Thymus (tissue), 11 donors: ENCODE data around the gene EXOSC6. TPM values are rescaled to one million over a fixed set of nuclear protein-coding genes. Genes with fewer than 3 reads are reported as not detected.
"Not testable (repeated sequence)": the region's sequence is repeated elsewhere in the genome, so short reads cannot be mapped to it uniquely, and the experiment has no call there.

Source experiments
- DNase-seq, 9 donors: peaks; one replicate each; pipeline ENCODE4 v3.0.0-alpha.2; 2013; ENCODE audit warnings: low spot score in 9 of 9, low read depth in 6 of 9, missing footprints in 1 of 9
- H3K27ac ChIP-seq, 2 donors: one replicate each; pipeline ENCODE4 v1.5.1; 2013; ENCODE audit warnings: control low read depth in 1 of 2, low read depth in 1 of 2, low read length in 1 of 2, mild to moderate bottlenecking in 1 of 2, moderate library complexity in 1 of 2
- H3K27me3 ChIP-seq, 2 donors: one replicate each; pipeline ENCODE4 v1.5.1; 2013; ENCODE audit warnings: low read length in 1 of 2; ENCODE audit not compliant: control insufficient read depth in 2 of 2, insufficient read depth in 1 of 2
- H3K36me3 ChIP-seq, 2 donors: one replicate each; pipeline ENCODE4 v1.5.1; 2013; ENCODE audit warnings: low read length in 1 of 2, mild to moderate bottlenecking in 1 of 2, moderate library complexity in 1 of 2; ENCODE audit not compliant: control insufficient read depth in 2 of 2, insufficient read depth in 2 of 2
- H3K4me1 ChIP-seq, 2 donors: one replicate each; pipeline ENCODE4 v1.5.1; 2013; ENCODE audit warnings: low read length in 2 of 2; ENCODE audit not compliant: control insufficient read depth in 2 of 2, insufficient read depth in 2 of 2
- H3K4me3 ChIP-seq, 2 donors: one replicate each; pipeline ENCODE4 v1.5.1; 2013; ENCODE audit warnings: low read length in 2 of 2, control low read depth in 1 of 2, mild to moderate bottlenecking in 1 of 2
- H3K9me3 ChIP-seq, 2 donors: one replicate each; pipeline ENCODE4 v1.5.1; 2013; ENCODE audit warnings: low read length in 1 of 2, mild to moderate bottlenecking in 1 of 2; ENCODE audit not compliant: control insufficient read depth in 2 of 2, insufficient read depth in 1 of 2
- WGBS: extraction: QIAGEN DNeasy Blood & Tissue Kit; methylation state at CpG from one replicate; pipeline ENCODE4 v1.1.7; 2013; 5-methylcytosine and 5-hydroxymethylcytosine counted together
- polyA plus RNA-seq: library from polyadenylated mRNA; stranded (reverse); fragments of 200-250 nt; gene quantifications from one replicate; pipeline ENCODE4 v1.2.3, GENCODE V29; 2013
- total RNA-seq: library from RNA; stranded (reverse); fragments of 120-200 nt; gene quantifications from one replicate; pipeline ENCODE4 v1.2.4, GENCODE V29; 2013
- donor health status: healthy.

EXOSC6 gene
- total and polyA plus RNA-seq, 2 donors, result 15.4 to 22.8 TPM

- H3K36me3 ChIP-seq, result peaks cover 0 to 2% of the 10 kb centered on the region in 2 donors
- 3% methylated on average over 53 of the region's 53 CpGs for WGBS
- H3K27me3 ChIP-seq, result no peaks in the 10 kb centered on the region
- peaks cover 4 to 14% of the 10 kb centered on the region in 2 donors for H3K4me1 ChIP-seq
- H3K4me3 ChIP-seq, result peak within 1 kb of the TSS; percentile 76 to 90
- H3K9me3 ChIP-seq, result no peaks in the 10 kb centered on the region
- peak; percentile 96 to 100 (median 99) for DNase-seq
- H3K27ac ChIP-seq, result peak within 1 kb of the TSS; percentile 93 to 95
Observed at GRCh38 chr16:70289229-70290094, 37.7 kb upstream of the EXOSC6 start, which contains the start of gene AARS1. Gene AARS1 (minus strand): TSS chr16:70289506. CDS start chr16:70282763, 6,743 bp downstream.

- H3K36me3 ChIP-seq, result peaks cover 5 to 14% of the 10 kb centered on the region in 2 donors
- H3K9me3 ChIP-seq, H3K27ac ChIP-seq, H3K27me3 ChIP-seq, H3K4me3 ChIP-seq, DNase-seq: not testable (repeated sequence)
- H3K4me1 ChIP-seq, result peaks cover 4 to 20% of the 10 kb centered on the region in 2 donors
- WGBS, result 98% methylated on average over 17 of the region's 17 CpGs
Observed at GRCh38 chr16:70287304-70287971, 35.7 kb upstream of the EXOSC6 start.

- no peak overlapping the region for H3K27ac ChIP-seq
- no peaks in the 10 kb centered on the region for H3K4me1 ChIP-seq
- no peak overlapping the region for H3K4me3 ChIP-seq
- H3K9me3 ChIP-seq, result no peaks in the 10 kb centered on the region
- WGBS, result 100% methylated on average over 1 of the region's 1 CpG
- no peak for DNase-seq
- H3K36me3 ChIP-seq, result peaks cover 56 to 66% of the 10 kb centered on the region in 2 donors
- no peaks in the 10 kb centered on the region for H3K27me3 ChIP-seq
Observed at GRCh38 chr16:70276392-70276791, 24.7 kb upstream of the EXOSC6 start.

GRCh38 chr16:70271696-70272095, 20.0 kb upstream of the EXOSC6 start:
- Histone ChIP-seq H3K27ac (peak overlapping the region in 1 of 2 donors; percentile 4), H3K9me3 (no peaks in the 10 kb centered on the region), H3K4me1 (no peaks in the 10 kb centered on the region), H3K27me3 (no peaks in the 10 kb centered on the region), H3K36me3 (peaks cover 56 to 63% of the 10 kb centered on the region in 2 donors), H3K4me3 (no peak overlapping the region)
- DNase-seq, result no peak
- 94% methylated on average over 10 of the region's 10 CpGs for WGBS

- no peaks in the 10 kb centered on the region for H3K27me3 ChIP-seq
- H3K36me3 ChIP-seq, result peaks cover 59 to 68% of the 10 kb centered on the region in 2 donors
- no peak for DNase-seq
- no peak overlapping the region for H3K4me3 ChIP-seq
- WGBS, result 97% methylated on average over 3 of the region's 3 CpGs
- H3K27ac ChIP-seq, result no peak overlapping the region
- no peaks in the 10 kb centered on the region for H3K9me3 ChIP-seq
- H3K4me1 ChIP-seq, result no peaks in the 10 kb centered on the region
Observed at GRCh38 chr16:70270176-70270575, 18.4 kb upstream of the EXOSC6 start.

- no peak overlapping the region for H3K27ac ChIP-seq
- H3K9me3 ChIP-seq, result no peaks in the 10 kb centered on the region
- H3K36me3 ChIP-seq, result peaks cover 66 to 73% of the 10 kb centered on the region in 2 donors
- DNase-seq, result no peak
- H3K4me1 ChIP-seq, result no peaks in the 10 kb centered on the region
- H3K27me3 ChIP-seq, result no peaks in the 10 kb centered on the region
- H3K4me3 ChIP-seq, result no peak overlapping the region
- 99% methylated on average over 12 of the region's 12 CpGs for WGBS
Observed at GRCh38 chr16:70269471-70269870, 17.7 kb upstream of the EXOSC6 start.

- H3K9me3 ChIP-seq, H3K27me3 ChIP-seq, DNase-seq, H3K27ac ChIP-seq, H3K4me1 ChIP-seq, H3K4me3 ChIP-seq: not testable (repeated sequence)
- H3K36me3 ChIP-seq, result peaks cover 78 to 81% of the 10 kb centered on the region in 2 donors
- WGBS, result 98% methylated on average over 10 of the region's 10 CpGs
Observed at GRCh38 chr16:70267922-70268321, 16.2 kb upstream of the EXOSC6 start.

GRCh38 chr16:70267516-70267915, 15.8 kb upstream of the EXOSC6 start:
- no peak overlapping the region for H3K4me3 ChIP-seq
- H3K27ac ChIP-seq, result no peak overlapping the region
- 70% methylated on average over 6 of the region's 6 CpGs for WGBS
- H3K36me3 ChIP-seq, result peaks cover 80 to 82% of the 10 kb centered on the region in 2 donors
- H3K27me3 ChIP-seq, result no peaks in the 10 kb centered on the region
- H3K4me1 ChIP-seq, result no peaks in the 10 kb centered on the region
- no peaks in the 10 kb centered on the region for H3K9me3 ChIP-seq
- DNase-seq, result peak in 2 of 9 donors; percentile 11 to 30

GRCh38 chr16:70259903-70260302, 8.2 kb upstream of the EXOSC6 start:
- not testable (repeated sequence) for DNase-seq, H3K4me1 ChIP-seq
- WGBS, result 98% methylated on average over 6 of the region's 6 CpGs

More at GRCh38 chr16:70259903-70260302, 8.2 kb upstream of the EXOSC6 start:
- H3K36me3 ChIP-seq, result peaks cover 77 to 87% of the 10 kb centered on the region in 2 donors
- H3K4me3 ChIP-seq, H3K27ac ChIP-seq, H3K27me3 ChIP-seq, H3K9me3 ChIP-seq: not testable (repeated sequence)
